Middle frontal gyrus (tissue), 1 donor: ENCODE results near the gene PCSK6.

Experiments used
- DNase-seq: peaks from one replicate; pipeline ENCODE4 v3.0.0-alpha.2; 2015; ENCODE audit warnings: low spot score; ENCODE audit errors: extremely low spot score

Gene PCSK6

DNA sequence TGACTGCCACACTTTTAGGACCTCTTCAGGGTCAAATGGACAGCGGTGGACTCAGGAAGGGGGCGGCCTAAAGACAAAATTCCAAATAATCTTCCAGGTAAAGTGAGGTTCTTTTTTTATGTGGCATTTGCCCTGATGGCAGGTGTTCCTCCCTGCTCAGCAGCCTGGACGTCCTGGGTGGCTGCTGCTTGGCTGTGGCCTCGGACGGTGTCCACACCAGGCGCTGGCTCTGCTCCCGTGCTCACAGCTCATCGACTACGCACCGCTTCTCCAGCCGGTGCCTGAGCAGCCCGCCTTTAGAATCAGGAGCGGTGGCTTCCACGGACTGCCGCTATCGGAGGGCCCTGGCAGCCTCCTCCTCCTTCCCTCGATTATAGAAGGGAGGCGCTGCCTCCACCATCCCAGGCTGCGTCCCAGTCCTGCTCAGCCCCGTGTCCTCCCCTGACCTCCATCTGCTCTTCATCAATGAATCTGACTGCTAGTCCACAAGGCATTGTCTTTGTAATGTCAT lies 41.9 kb downstream of the PCSK6 start:
- DNase-seq, result no peak

DNA sequence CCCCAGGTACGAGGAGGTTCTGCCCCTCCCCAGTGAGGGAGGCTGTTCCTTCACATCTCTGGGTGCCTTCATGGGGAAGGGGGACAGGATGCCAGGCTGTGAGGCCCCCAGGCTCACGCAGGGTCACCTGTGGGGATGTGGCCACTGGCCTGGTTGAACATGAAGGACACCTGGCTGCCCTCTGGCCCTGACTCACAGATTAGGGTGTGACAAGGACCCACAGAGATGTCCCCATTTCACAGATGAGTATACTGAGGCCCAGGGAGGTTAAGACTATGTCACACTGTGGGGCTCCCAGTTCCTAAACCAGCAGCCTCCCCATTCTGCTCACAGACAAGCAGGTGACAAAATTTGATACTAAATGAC lies 42.4 kb downstream of the PCSK6 start:
- DNase-seq, result no peak

GRCh38 chr15:101446518-101447167 lies 42.9 kb downstream of the PCSK6 start:
- no peak for DNase-seq

GRCh38 chr15:101445562-101446517 lies 43.7 kb downstream of the PCSK6 start:
- DNase-seq, result no peak

- no peak for DNase-seq
These were observed 44.5 kb downstream of the PCSK6 start for GRCh38 chr15:101444807-101445508.

DNA sequence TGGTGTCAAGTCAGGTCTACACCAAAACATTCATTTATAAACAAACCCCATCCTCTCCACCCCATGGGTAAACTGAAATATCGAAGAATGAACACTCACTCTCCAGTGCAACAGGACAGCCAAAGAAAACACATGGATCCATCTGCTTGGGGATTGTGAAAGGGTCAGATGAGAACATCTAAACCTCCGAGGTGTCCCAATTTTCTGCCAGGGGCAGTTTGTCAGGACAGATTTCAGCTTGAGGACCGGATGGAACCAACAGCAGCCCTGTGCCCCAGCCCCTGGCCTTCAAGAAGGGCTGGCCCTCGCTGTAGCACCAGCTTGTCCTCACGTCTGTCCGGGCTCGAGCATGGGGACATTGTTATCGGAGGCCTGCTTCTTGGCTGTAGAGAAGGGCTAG lies 45.5 kb downstream of the PCSK6 start:
- no peak for DNase-seq

DNA sequence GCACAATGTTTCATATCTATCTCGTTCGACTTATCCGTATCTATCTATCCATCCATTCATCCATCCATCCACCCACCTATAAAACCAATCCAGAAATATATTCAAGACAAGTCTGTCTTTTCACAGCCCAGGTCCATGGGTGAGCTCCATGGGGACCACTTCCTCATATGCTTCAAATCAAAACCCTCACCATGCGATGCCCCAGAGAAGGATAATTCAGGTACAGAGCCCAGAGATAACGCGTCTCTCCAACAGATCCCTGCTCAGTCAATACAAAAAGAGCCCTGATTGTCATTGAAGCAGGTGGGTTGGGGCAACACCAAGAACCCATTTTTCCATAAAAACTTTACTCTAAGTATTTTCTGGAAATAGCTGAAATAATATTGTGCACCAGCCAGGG lies 47.2 kb downstream of the PCSK6 start:
- no peak for DNase-seq

DNA sequence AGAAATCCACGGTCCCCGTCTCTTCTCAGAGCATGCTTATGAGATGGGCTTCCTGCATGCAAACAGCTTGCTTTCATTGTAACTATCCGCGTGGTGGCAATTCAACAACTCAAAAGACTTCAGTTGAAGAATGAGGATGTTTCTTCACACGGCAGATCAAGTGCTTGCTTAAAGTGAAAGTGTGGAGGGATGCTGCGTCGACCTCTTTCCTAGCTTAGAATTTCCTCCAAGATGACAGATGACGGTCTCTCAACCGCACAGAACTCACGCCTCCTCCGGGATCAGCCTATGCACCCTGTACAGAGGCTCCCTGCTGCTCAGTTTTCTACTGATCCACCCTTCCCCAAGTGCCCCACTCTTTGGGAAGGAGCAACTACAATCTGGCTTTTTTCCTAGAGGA lies 47.8 kb downstream of the PCSK6 start:
- no peak for DNase-seq

DNA sequence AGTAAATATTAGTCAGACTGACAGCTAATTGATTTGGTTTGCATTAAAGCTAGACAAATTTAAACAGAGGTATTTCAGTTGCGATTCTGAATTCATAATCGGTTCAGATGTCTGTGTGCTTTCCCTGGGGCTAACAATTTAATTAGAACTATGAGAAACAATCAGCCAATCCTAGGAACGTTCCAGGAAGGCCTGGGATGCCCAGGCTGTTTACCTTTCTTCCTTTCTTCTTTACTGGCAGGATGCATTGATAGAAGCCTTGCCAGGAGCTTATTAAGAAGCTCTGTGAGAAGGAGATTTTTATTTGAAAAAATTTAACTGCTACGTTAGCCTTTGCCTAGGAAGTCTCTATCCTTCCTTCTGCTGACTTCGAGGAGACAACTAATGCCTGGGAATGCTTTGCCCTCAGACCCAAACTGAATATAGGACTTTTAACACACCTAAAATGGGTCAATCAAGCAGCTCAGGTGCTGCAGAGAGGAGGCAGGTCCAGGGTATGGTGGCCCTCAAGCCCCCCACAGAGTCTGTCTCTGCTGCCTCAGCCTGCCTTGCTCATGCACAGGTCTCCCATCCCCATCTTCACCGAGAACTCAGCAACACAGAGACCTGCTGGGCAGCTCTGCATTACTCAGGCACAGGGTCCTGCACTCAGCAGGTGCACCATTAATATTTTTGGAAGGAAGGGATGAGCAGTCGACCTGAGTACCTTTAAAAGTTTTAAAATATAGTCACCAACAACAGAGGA lies 48.5 kb downstream of the PCSK6 start:
- DNase-seq, result no peak

GRCh38 chr15:101439920-101440319 lies 49.6 kb downstream of the PCSK6 start:
- DNase-seq, result no peak

GRCh38 chr15:101439285-101439919 lies 50.1 kb downstream of the PCSK6 start:
- no peak for DNase-seq

- DNase-seq, result no peak
These were observed 50.8 kb downstream of the PCSK6 start for GRCh38 chr15:101438482-101439284.

DNA sequence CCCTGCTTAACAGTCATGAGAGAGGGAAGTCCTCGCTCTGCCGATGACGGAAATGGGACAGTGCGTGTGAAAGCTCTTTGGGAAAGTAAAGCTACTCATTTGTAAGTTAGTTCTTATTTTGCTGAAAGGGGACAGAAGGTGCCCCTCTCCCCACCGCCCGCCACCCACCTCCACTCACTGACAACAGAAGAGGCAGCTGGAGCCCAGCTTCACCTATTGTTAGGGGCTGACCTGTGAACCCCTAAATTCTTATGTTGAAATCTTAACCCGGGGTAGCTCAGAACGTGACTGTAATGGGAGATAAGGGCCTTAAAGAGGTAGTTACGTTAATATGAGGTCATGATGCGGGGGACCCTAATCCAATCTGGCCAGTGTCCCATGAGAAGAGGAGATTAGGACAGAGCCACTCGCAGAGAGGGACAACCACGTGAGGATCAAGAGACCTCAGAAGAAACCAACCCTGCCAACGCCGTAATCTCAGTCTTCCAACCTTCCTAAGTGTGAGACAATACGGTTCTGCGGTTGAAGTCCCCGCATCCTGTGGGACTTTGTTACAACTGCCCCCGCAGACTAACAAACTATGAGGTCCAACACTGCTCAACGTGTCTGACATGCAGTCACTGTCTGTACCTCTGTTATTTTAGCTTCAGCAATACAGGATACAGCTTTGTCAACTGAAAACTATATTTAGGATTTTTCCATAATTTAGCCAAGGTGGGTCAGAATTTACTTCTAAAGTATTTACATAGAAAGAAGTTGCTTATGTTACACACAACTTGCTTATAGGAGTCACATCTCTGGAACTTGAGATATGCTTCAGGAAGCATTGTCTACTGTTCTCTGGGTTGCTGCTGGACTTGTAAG lies 51.7 kb downstream of the PCSK6 start:
- no peak for DNase-seq

- no peak for DNase-seq
These were observed 52.3 kb downstream of the PCSK6 start for GRCh38 chr15:101437209-101437608.

DNA sequence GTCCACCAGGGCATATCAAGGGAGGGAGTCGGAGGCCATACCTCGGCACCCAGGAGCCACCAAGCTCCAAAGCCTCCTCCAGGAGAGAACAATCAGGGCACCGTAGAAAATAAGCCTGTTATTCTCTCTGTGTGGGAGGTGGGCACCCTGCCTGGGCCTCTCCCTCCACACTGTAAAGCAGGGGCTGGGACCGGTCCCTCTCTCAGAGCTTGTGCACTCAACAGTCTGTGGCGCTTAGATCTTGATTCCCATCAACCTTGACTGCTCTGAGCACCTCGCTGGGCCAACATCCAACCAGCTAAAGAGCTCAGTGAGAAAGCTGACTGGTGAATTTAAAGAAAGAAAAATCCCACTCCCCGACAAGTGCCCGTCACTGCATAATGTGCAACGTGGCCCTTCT lies 53.0 kb downstream of the PCSK6 start:
- DNase-seq, result no peak

- DNase-seq, result no peak
These were observed 53.7 kb downstream of the PCSK6 start for GRCh38 chr15:101435761-101436160.

DNA sequence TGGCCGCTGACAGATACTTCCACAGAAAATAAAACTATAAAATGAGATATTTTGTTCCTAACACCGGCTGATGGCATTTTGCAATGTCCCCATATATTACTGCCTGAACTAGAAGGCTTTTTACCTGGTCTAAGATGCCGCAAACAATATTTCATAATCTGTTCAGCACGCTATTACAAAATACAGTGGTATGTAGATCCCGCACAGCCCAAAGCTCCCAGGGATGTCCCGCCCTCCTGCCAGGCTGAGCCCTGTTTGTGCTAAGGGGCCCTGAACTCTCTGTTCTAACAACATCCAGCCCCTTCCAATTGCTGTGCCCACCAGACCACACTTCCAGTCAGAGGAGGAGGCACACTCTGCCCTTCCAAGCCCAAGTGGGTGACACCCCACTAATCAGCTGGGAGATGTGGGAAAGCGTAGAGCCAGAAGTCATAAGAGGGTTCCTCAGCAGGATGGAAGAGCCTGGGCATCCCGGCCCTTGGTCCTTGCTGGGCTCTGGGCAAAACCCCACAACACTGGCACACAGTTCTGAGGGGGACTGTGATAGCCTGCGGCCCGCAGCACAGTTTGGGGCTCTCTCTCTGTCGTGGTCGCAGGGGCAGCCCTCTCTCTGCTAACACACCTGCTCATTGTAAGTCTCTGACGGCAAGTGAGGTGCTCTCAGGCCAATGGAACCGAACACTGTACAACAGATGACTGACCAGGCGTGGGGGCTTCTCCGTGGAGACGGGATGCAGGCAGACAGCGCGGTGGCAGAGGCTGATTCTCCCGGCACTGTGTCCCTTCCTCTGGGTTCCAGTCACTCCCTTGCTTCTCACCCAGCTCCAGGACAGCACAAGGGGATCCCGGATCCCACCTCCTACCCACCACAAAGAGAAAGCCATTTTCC lies 55.2 kb downstream of the PCSK6 start:
- no peak for DNase-seq

DNA sequence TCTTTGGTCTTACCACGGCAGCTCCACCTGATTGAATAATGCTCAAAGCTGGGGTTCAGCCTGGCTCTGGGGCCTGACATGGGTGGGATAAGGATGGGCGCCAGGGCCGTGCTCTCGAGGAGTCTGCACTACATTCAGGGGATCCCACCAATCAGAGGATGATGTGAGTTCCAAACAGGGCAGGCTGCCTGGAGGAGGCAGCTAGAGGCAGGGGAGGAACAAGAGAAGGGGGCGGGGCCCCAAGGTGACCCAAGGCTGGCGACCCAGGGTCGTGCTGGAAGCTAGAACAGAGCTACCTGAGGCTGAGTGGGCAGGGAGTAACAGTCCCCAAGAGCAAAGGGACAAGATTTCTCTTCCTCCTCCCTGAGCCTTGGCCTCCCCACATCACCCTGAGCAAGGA lies 56.1 kb downstream of the PCSK6 start:
- no peak for DNase-seq
